Colon (tissue), 2 donors: ENCODE measurements around the gene ZBTB7C.

ENCODE experiments used
- FAIRE-seq: peaks from 2 replicates; lab custom pipeline; 2012; peaks lifted over from hg19 to GRCh38; lab: Jason Lieb, UNC
- donor health status: control.
- donor health status: control.

The ZBTB7C gene

GRCh38 chr18:48116017-48116416, 293.2 kb downstream of the ZBTB7C start:
- FAIRE-seq = no peak

DNA sequence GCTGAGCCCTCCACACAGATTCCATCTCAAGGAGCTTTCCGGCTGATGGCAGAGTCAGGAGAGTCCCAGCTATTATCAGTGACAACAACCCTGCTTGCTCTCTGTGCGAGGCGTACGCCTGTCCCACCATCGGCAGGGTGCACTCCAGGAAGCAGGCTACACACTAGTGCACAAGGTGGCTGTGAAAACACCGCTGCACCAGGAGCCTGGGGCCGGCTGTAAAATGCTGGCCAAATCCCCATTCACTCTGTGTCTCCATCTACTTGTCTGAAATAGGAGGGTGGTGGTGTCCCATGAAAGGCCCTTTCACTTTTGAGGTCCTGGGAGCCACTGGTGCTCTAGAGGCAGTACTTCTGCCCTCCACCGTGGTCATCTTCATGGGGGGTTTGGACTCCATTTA, 295.5 kb downstream of the ZBTB7C start:
- FAIRE-seq = no peak

DNA sequence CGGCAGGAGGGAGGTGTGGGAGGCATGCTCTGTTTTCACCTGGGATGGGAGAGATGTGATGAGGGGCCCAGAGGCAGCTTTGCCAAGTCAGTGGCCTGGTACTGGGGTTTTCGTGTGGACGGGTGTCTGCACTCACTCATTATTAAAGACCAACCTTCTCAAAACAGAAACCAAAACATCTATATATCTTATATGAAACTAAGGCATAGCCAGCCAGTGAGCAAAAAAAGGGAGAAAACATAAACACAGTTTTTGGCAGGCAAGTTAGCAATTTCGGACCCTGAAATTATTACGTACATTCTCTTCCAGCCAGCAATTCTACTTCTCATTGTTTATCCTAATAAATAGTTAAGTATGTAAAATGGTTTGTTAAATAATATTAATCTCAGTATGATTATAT, 297.6 kb downstream of the ZBTB7C start:
- no peak for FAIRE-seq

DNA sequence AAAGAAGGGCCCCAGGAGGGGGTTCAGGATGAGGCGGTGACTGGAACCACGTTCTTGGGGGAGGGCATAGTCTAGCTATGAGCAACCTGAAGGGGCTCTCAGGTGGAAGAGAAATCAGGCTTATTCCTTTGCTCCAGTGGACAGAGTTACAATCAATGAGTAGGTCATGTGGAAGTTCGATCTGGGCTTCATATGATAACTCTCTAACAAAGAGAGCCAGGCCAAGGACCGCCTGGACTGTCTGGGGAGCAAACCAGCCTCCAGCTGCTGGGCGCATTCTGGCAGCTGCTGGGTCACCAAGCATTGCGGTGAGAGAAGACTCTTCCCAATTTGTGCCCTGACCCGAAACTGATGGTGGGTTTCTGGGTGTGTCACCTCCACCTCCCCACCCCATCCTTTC, 298.4 kb downstream of the ZBTB7C start:
- no peak for FAIRE-seq

GRCh38 chr18:48109961-48110493, 299.2 kb downstream of the ZBTB7C start:
- FAIRE-seq = no peak

GRCh38 chr18:48108136-48108535, 301.0 kb downstream of the ZBTB7C start:
- FAIRE-seq = no peak

DNA sequence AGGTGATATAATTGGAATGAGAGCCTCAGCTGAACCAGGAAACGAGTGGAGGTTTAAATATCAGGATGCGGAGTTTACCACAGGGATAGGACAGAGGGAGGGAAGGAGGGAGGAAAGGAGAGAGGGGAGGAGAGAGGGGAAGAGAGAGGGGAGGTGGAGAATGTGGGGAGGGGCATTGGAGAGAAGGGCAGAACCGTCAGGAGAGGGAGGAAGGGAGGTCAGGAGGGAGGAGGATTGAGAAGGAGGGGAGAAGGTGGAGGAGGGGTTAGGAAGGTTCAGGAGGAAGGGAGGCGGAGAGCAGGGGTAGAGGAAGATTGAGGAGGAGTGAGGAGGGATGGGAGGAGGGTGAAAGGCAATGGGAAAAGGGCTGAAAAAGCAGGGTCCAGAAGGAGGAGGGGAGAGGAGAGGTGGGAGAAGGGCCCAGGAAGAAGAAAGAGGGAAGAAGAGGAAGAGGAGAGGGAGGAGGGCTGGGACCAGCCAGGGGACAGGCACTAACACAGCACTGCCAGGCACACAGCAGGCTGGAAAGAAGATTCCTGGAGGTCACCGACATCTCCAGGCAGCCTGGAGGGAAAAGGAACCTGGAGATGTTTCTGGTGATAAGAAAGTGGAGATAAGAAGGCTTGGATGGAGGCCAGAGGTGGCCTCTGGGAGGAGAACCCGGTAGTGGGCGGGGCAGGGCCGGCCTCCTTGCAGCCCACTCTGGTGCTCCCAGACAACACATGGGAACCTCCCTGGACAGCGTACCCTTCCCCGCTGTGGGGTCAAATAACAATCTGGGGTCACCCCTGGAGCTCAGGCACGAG, 302.0 kb downstream of the ZBTB7C start:
- FAIRE-seq = no peak

DNA sequence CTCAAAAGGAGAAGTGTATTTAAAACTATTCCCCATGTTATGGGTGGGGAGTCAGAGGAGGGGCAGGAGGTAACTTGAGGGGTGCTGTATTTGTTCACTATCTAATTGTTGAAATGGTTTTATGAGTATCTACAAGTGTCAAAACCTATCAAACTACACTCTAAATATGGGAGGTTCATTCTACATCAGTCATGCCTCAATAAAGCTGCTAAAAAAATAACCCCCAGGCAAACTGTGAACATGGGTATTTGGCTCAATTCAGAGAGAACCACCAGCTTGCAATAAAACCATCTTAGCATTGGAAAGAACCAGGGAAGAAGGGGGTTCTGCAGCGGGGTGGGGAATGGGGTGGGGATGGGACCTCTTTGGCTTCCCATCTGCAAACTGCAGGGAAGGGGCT, 302.7 kb downstream of the ZBTB7C start:
- FAIRE-seq = no peak

GRCh38 chr18:48105317-48105716, 303.9 kb downstream of the ZBTB7C start:
- FAIRE-seq = no peak

DNA sequence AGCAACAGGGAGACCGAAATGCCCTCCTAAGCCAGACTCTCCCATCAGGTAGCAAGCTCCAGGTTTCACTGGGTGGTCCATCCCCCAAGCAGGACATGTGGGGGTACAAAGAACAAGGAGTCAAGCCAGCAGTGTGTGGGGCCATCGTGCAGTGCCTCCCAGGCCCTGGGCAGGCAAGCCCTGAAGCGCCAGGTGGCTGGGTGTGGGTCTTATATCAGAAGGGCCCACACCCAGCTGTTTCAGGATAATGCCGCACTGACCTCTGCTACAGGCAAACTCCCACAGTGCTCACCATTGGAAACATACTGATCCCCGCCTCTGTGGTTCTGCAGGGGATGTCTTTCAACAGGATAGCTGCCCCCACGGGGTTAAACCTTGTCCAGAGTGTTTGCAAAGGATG, 304.5 kb downstream of the ZBTB7C start:
- no peak for FAIRE-seq

DNA sequence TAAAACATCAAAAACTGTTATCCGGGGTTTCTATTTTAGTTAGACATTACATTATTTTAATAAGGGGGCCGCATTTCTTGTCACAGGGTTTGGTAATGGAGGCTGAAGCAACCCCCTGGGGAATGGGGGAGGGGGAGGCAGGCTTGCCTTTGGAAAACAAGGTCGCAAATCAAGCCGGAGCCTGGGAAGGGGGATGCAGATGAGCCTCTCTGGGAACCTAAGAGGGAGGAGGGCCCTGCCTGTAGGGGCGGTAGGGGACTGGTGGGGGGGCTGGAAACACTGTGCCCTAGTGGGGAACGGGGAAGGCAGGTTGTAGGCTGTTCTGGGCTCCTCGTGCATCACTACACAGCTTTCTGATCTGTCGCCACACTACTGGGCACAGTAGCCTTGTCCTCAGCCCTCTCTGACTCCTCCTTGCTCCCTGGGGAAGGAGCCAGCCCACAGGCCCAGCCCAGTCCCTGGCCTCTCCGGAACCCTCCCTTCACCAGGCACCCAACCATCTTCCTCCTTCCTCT, 308.5 kb downstream of the ZBTB7C start:
- FAIRE-seq = no peak

DNA sequence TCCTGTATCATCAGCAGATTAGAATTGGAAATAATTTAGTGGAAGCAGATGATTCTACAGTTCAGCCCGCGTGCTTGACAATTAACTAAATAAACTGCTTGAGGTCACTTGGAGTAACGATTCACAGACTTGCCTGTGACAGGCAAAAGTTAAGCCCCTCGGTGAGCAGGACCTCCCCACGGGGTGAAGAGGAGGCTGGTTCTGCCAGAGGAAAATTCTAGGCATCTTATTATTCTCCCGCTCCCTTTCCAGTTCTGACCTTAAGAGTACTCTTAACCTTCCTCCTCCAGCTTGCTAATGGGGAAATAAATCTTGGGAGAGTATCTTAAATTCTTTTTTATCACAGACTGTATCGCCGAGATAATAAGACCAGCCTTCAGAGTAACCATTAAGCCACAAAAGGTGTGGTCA, 309.0 kb downstream of the ZBTB7C start:
- no peak for FAIRE-seq

- FAIRE-seq = no peak
These were observed 309.6 kb downstream of the ZBTB7C start for GRCh38 chr18:48099481-48100164.

DNA sequence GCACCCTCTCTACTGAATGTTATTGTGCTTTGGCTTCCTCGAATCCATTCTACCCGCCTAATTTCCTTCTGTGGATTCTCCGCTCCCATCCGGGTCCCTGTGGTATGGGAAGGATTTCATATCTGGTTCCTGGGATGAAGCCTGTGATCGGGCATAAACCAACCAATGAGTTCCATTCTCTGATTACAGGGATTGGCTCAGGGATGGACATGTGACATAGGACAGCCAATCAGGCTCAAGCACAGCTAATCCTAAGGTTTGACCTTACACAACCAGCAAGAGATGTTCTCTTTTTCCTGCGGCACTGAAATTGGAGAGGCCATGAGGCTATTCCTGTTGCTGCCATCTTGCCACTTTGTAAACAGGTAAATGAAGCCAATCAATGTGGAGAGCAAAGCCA, 310.6 kb downstream of the ZBTB7C start:
- no peak for FAIRE-seq

- FAIRE-seq = no peak
These were observed 311.2 kb downstream of the ZBTB7C start for GRCh38 chr18:48098007-48098406.

DNA sequence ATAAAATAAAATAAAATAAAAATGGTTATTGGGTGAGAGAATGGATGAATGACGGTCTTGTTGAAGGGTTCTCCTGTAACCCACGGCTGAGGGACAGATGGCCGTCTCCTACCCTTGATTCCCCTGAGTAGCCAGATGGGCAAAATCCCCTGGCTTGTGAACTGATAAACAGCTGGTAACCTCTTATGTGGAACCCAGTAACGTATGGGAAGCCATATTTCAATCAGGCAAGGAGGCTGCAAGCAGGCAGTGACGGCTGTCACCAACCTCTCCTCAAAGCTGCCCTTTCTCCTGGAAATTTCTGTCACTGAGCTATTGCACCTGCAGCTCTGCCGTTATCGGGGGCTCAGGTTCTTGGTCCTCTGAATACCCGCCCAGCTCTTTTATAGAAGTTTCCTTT, 313.5 kb downstream of the ZBTB7C start:
- FAIRE-seq = no peak

GRCh38 chr18:48093104-48093503, 316.1 kb downstream of the ZBTB7C start:
- FAIRE-seq = no peak

DNA sequence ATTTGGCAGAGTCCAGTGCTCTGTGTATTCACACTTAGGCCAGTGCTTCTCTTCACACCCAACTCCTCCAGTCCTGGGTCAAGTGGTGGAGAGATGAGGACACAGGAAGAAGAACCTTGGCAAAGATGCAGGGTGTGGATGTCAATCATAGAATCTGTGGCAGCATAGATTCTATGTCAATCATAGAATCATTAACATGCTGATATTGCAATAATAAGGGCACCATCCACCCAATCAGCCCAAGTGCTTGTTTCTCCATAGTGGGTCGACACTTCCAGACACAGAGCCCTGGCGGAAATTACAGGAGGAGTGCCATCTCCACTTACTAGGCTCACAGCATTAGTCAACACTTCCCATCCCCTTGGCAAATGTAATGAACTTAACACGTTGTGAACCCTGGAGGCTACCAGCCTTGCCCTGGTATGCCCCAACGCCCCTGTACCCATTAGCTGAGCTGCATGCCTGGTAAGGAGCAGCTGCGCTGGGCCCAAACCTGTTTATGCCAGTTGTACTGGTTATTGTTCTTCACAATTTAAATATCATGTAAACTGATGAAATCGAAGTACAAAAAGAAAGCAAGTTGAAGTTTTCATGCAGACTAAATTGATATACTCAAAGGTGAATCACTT, 317.2 kb downstream of the ZBTB7C start:
- no peak for FAIRE-seq

- no peak for FAIRE-seq
These were observed 318.5 kb downstream of the ZBTB7C start for GRCh38 chr18:48090702-48091101.

- no peak for FAIRE-seq
These were observed 319.2 kb downstream of the ZBTB7C start for GRCh38 chr18:48090021-48090420.

GRCh38 chr18:48085781-48086487, 323.2 kb downstream of the ZBTB7C start:
- no peak for FAIRE-seq

DNA sequence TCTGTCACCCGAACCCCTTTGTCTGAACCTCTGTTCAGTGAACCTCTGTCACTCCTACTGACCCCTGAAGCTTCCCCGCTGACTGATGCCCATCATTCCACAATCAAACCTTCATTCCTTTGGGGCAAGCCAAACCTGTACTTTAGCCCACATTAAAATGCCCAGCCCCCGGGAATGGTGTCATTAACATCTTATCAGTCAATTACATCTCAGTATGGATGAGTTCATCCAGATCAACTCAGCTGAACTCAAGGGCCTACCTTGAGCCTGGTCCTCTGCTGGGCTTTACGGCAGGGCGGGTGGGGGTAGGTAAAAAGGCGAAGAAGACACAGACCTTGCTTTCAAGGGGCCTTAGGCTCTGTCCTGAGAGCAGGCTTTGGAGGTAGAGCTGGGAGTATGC, 324.3 kb downstream of the ZBTB7C start:
- no peak for FAIRE-seq
